AG04449 (cell line): Measurements from ENCODE around the gene CCDC174.

ENCODE experiments used
- CTCF ChIA-PET: fragments of 350-600 bp; formaldehyde crosslinking; extraction: SDS; loops from one replicate; lab custom pipeline; 2021; ENCODE audit warnings: antibody characterized with exemption; lab: Yijun Ruan, JAX
- POLR2A ChIA-PET: fragments of 400-600, 350-600 bp; formaldehyde crosslinking; extraction: SDS; loops from one replicate; lab custom pipeline; 2020; ENCODE audit warnings: antibody characterized with exemption, inconsistent platforms; lab: Yijun Ruan, JAX
- DNase-seq: peaks from one replicate; pipeline ENCODE4 v3.0.0-alpha.2; 2010; ENCODE audit warnings: low read depth, low spot score
- H3K4me3 ChIP-seq: 2 replicates; pipeline ENCODE4 v1.5.1; 2011; ENCODE audit warnings: low read depth, mild to moderate bottlenecking, control low read depth, low read length
- TF ChIP-seq, protein P1 (sequence below): IDR thresholded peaks from one replicate; pipeline ENCODE4 v1.5.1; 2011; ENCODE audit warnings: mild to moderate bottlenecking, moderate library complexity, low read length, control low read depth, inconsistent platforms; ENCODE audit not compliant: insufficient read depth; ENCODE audit errors: missing control alignments

Gene CCDC174

DNA sequence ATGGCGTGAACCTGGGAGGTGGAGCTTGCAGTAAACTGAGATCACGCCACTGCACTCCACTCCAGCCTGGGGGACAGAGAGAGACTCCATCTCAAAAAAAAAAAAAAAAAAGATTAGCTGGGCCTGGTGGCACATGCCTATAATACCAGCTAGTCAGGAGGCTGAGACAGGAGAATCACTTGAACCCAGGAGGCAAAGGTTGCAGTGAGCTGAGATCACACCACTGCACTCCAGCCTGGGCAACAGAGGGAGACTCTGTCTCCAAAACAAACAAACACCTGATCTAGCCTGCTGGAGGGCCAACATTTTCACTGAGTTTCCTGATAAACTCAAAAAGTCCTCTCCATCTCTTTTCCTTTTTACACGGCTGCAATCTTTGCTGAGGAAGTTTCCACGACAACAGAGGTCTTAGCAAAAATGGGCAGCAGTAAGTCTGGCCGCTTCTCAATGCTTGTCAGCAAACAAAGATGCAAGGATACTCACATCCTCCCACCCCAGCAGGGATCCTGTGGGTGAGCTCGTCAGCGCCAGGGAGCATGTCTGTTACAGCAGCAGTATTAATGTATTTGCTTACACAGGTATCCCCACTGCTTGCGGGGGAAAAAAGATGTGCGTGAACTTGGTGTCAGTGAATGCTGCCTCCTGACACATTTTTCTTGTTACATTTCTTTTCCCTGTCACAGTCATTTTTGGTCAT lies 21.0 kb upstream of the CCDC174 start:
- CTCF ChIA-PET: interaction anchor here (1.0 to 1.1 kb wide), 2 partner anchors 122 to 474 kb away, joined by 3 read pairs; no protein-coding TSS in a partner anchor
- TF ChIP-seq, protein P1, sequence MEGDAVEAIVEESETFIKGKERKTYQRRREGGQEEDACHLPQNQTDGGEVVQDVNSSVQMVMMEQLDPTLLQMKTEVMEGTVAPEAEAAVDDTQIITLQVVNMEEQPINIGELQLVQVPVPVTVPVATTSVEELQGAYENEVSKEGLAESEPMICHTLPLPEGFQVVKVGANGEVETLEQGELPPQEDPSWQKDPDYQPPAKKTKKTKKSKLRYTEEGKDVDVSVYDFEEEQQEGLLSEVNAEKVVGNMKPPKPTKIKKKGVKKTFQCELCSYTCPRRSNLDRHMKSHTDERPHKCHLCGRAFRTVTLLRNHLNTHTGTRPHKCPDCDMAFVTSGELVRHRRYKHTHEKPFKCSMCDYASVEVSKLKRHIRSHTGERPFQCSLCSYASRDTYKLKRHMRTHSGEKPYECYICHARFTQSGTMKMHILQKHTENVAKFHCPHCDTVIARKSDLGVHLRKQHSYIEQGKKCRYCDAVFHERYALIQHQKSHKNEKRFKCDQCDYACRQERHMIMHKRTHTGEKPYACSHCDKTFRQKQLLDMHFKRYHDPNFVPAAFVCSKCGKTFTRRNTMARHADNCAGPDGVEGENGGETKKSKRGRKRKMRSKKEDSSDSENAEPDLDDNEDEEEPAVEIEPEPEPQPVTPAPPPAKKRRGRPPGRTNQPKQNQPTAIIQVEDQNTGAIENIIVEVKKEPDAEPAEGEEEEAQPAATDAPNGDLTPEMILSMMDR: no peak
- POLR2A ChIA-PET: interaction anchor here (0.8 kb wide), 1 partner anchor 21 kb away, joined by 3 read pairs; the partner anchor contains the start of gene CCDC174
- H3K4me3 ChIP-seq: no peak overlapping the region
- DNase-seq: no peak

DNA sequence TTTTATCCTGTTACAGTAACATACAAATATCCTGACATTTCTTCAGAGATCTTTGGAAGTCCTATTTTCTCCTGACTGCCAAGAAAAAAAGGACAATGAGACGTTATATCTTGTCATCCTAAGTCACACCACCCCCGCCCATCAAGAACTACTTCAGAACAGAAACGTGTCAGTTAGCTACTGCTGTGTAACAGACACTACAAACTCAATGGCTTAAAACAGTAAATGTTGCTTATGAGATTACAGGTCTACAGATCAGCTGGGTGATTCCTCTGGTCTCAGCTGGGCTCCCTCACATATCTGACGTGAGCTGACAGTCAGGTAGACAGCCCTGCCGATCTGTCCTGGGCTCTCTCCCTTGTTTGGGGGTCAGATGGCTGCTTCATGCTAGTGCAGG lies 20.5 kb upstream of the CCDC174 start:
- POLR2A ChIA-PET: no interaction called here
- TF ChIP-seq, protein P1: no peak
- CTCF ChIA-PET: interaction anchor here (1.1 to 1.9 kb wide), 2 partner anchors 290 to 474 kb away, joined by 3 to 7 read pairs; no protein-coding TSS in a partner anchor
- DNase-seq: no peak
- no peak overlapping the region for H3K4me3 ChIP-seq

DNA sequence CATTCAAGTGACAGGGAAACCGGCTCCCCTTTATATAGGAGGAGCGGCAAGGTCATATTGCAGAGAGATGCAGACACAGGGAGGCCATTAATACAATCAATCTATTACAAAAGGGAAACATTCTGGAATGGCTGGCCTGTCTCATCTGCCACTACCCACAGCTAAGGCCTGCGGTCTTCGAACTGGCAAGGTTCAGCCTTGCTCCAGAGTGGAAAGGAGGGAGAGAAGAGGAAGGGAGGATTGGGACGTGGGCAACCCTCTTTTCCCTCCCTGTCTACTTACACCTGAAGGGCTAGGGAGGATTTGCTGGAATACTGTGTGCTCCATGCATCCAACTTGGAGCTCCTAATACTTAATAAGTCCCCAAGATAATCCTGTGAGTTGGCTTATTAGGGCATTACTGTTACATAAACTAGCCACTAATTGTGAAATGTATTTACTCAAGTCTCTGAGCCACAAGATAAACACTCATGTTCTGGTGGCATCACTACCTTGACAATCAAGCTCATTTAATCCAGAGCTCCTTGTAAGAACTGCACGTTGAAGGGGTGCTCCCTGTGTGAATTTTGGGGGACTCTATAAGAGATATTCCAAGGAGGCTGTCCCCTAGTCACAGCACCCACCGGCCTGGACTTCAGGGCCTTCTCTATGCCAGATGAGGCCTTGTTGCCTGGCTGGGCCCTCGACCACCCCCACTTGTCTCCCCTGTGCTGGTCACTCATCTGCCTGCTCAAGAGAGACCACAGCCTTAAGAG lies 19.7 kb upstream of the CCDC174 start:
- CTCF ChIA-PET: interaction anchor here (0.7 to 1.9 kb wide), 7 partner anchors 15 to 473 kb away, joined by 3 to 7 read pairs (median 3); no protein-coding TSS in a partner anchor
- POLR2A ChIA-PET: no interaction called here
- no peak overlapping the region for H3K4me3 ChIP-seq
- TF ChIP-seq, protein P1: no peak
- no peak for DNase-seq

DNA sequence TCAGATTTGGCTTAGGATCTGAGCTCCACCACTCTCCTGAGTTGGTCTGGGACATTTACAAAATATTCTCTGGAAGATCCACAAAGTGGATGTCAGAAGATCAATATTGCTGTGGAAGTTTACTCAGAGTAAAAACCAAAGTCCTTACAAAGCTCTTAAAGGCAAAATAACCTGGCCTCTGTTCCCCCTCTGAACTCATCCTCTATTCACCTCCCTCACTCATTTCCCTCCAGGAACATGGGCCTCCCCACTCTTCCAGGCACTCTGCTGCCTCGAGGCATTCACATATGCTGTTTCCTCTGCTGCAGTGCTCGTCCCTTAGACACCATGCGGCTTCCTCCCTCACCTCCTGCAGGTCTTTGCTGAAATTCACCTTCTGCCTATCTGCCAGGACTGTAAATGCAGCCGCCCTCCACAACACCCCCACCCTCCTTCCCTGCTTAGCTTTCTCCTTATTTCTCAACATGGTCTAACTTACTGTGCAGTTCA lies 19.1 kb upstream of the CCDC174 start:
- POLR2A ChIA-PET: no interaction called here

DNA sequence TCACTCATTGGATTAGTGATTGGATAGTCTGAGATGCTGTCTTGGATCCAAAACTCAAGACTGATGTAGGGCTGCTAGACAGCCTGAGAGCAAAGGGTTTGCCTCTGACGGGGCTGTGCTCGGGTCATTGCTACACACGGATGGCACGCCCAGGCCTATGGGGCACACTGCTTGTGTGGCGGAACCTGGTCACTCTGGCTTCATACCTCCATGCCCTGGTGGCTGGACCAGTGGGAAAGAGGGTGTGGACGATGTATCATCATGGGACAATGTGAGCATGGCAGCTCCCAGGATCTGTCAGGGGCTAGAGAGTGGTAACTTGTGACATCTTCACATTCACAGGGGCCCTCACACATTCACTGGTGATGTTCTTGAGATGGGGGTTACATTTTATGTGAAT lies 18.1 kb upstream of the CCDC174 start:
- POLR2A ChIA-PET: no interaction called here
- TF ChIP-seq, protein P1: no peak
- CTCF ChIA-PET: interaction anchor here (1.4 kb wide), 1 partner anchor 125 kb away, joined by 5 read pairs; no protein-coding TSS in a partner anchor

More for the DNA sequence above, 19.1 kb upstream of the CCDC174 start:
- H3K4me3 ChIP-seq: no peak overlapping the region
- TF ChIP-seq, protein P1: no peak
- CTCF ChIA-PET: interaction anchor here (0.7 to 1.9 kb wide), 7 partner anchors 15 to 429 kb away, joined by 3 to 7 read pairs (median 3); no protein-coding TSS in a partner anchor
- no peak for DNase-seq

More for the DNA sequence above, 18.1 kb upstream of the CCDC174 start:
- DNase-seq: no peak
- no peak overlapping the region for H3K4me3 ChIP-seq
